ENCODE results near the gene IL1RL2.

DNA sequence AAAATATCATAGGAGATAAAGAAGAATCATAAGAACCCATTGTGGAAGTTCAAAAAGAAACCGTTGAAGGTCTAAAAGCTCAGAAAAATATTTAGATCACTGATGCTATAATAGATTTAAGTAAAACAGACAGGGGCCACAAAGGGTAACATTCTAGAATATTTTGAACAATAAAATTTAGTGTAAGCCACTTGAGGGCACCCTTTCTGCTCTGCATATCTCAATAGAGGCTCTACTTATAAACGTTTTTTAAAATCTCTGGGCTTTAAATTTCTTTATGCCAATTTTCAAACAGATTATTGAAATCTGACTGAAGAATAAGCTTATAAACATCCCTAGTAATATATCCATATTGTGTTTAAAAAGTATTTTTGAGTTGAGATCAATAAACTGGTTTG, 66.9 kb downstream of the IL1RL2 start:
- TF ChIP-seq, protein P1, sequence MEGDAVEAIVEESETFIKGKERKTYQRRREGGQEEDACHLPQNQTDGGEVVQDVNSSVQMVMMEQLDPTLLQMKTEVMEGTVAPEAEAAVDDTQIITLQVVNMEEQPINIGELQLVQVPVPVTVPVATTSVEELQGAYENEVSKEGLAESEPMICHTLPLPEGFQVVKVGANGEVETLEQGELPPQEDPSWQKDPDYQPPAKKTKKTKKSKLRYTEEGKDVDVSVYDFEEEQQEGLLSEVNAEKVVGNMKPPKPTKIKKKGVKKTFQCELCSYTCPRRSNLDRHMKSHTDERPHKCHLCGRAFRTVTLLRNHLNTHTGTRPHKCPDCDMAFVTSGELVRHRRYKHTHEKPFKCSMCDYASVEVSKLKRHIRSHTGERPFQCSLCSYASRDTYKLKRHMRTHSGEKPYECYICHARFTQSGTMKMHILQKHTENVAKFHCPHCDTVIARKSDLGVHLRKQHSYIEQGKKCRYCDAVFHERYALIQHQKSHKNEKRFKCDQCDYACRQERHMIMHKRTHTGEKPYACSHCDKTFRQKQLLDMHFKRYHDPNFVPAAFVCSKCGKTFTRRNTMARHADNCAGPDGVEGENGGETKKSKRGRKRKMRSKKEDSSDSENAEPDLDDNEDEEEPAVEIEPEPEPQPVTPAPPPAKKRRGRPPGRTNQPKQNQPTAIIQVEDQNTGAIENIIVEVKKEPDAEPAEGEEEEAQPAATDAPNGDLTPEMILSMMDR (IDR thresholded peaks at IDR 0.05) = no peak
- no peak for TF ChIP-seq POLR2A (IDR thresholded peaks at IDR 0.05)

Data from thyroid gland (tissue), 4 donors.